Measurements from ENCODE around the gene HOXB4. TPM values are rescaled to one million over a fixed set of nuclear protein-coding genes. Genes with fewer than 3 reads are reported as not detected.

The HOXB4 gene
- total RNA-seq, 3 donors from 2014 or later, result 4.5 to 14.6 (median 5.3) TPM

DNA sequence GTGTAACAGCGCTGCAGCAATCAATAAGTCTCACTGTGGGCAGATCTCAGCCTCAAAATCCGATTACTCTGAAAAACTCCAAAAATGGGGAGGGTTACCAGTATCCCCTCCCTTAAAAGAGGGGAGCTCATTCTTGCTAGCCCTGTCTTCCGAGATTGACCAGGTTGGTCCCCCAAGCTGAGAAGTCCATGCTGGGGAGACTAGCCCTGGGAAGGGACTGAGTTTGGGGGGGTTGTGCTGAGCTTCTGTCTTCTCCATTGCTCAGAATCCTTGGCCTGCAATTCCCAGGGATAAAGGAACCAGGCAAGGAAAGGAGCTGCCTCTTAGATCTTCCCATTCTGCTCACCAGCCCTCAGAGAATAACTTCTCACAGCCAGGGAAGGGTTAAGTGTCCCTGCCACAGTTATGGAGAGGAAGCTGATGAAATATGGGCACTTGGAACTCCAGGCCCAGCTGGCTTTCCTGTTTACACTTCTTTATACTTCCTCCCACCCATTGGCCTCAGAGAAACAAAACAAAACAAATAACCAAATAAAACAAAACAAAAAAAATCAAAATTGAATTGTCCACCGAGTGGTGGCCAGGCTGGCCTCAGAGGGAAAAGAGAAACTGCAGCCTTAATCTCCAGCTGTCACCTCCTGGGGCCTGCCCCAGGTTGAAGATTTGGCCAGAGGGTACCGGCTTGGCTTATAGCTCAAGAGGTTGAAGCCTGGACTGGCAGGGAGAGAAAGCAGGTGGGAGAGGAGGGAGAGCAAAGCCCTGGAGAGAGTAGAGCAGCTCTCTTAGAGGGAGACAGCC is 9.3 kb upstream of the HOXB4 start:
- no peak overlapping the region for H3K4me3 ChIP-seq
- ATAC-seq, result no peak
- peaks cover 47% of the 10 kb centered on the region for H3K4me1 ChIP-seq (ENCODE audit: low read depth)
- H3K36me3 ChIP-seq (ENCODE audit: low read depth), result no peaks in the 10 kb centered on the region
- DNase-seq, result no peak
- intact Hi-C loops (cut with DNase I, micrococcal nuclease), result no loop called here
- TF ChIP-seq, protein P1, sequence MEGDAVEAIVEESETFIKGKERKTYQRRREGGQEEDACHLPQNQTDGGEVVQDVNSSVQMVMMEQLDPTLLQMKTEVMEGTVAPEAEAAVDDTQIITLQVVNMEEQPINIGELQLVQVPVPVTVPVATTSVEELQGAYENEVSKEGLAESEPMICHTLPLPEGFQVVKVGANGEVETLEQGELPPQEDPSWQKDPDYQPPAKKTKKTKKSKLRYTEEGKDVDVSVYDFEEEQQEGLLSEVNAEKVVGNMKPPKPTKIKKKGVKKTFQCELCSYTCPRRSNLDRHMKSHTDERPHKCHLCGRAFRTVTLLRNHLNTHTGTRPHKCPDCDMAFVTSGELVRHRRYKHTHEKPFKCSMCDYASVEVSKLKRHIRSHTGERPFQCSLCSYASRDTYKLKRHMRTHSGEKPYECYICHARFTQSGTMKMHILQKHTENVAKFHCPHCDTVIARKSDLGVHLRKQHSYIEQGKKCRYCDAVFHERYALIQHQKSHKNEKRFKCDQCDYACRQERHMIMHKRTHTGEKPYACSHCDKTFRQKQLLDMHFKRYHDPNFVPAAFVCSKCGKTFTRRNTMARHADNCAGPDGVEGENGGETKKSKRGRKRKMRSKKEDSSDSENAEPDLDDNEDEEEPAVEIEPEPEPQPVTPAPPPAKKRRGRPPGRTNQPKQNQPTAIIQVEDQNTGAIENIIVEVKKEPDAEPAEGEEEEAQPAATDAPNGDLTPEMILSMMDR (IDR thresholded peaks at IDR 0.05), result no peak
- no peaks in the 10 kb centered on the region for H3K9me3 ChIP-seq

DNA sequence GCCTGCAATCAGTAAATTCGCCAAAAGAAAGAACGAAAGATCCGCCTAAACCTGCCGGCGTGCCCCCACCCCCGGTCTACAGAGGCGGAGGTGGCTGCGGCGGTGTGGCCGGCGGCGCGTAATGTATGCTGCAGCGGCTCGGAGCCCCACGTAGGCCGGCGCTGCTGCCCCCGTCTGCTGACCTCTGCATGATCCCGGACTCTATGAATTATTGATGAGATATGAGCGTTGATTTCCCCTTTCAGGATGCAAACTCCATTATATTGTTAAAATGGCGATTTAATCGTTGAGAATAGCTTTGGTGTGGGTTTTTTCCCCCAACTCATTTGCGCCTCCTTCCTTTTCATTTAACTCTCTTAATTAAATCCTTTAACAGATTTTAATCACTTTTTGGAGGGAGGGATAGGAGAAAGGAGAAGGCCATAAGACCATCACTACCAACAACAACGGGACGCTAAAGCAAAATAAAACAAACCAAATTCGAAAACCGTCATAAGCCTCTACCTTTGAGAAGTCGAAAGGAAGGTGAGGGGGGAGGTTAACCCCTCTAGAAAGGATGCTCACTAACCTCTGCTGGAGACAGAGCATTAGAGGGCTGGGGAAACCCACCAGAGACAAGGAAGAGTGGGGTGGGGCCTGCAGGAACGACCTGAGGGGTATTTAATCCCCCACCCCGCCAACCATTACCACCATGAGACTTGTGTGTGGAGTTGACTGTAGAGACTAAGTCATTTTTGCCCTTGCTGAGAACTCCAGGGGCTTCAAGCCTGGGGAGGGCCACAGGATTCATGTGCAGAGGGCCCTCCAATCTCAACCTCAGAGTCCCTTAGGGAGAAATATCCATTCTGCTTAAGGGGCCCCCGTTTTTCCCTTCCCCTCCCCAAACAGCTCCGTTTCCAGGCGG is 8.5 kb upstream of the HOXB4 start:
- no peak for ATAC-seq
- peaks cover 48% of the 10 kb centered on the region for H3K4me1 ChIP-seq (ENCODE audit: low read depth)
- H3K4me3 ChIP-seq, result no peak overlapping the region
- TF ChIP-seq, protein P1 (IDR thresholded peaks at IDR 0.05), result no peak
- intact Hi-C loops (cut with DNase I, micrococcal nuclease), result no loop called here
- no peaks in the 10 kb centered on the region for H3K36me3 ChIP-seq (ENCODE audit: low read depth)
- no peaks in the 10 kb centered on the region for H3K9me3 ChIP-seq
- DNase-seq, result peak in 1 of 3 donors; percentile 48

DNA sequence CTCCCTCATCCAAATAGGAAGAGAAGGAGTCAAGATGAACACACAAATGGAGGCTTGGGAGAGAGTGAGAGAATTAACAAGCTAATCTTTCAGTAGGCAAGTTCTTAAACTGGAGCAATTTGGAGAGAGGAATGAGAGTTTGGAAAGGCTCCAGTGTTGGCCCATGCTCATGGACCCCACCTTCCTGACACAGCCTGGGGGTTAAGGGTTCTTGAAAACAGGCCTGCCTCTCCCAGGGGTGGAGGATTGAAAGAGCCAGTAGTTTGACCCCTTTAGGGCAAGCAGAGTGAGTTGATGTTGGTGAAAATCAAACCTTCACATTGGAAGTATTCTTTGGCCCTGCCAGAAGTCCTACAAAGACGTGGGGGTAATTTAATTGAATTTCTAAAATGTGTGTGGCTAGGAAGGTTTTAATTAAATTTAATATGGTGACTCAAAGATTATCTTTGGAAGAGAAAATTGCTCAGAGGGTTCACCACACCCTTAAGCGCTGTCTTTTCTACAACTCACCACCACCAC is 6.1 kb upstream of the HOXB4 start:
- ATAC-seq (no peak), DNase-seq (no peak)
- Histone ChIP-seq H3K9me3 (no peaks in the 10 kb centered on the region), H3K36me3 (ENCODE audit: low read depth) (no peaks in the 10 kb centered on the region), H3K4me3 (no peak overlapping the region), H3K4me1 (ENCODE audit: low read depth) (peaks cover 50% of the 10 kb centered on the region)
- TF ChIP-seq, protein P1 (IDR thresholded peaks at IDR 0.05), result no peak
- intact Hi-C loops (cut with DNase I, micrococcal nuclease), result no loop called here

DNA sequence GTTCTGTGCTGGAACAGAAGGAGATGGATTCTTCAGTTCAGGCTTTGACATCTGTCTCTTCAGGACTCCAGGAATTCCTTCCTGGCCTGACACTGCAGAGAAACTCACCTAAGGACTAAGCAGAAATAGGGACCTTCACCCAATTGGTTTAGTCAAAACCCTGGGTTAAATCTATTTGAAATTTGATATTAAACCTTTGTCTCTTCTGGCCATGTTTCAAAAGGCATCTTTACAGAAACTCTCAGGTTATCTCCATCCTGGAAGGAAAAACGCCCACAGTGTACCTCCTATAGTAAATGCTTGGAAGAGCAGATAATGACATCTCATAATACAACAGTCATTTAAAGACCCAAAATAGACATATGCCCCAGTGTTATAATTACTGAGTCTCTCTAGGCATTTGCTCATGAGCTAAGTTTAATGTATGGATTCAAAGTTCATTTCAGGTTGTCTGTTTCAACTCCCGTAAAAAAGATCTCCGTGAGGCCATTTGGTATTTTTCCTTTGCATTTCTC is 5.6 kb upstream of the HOXB4 start:
- H3K9me3 ChIP-seq, result no peaks in the 10 kb centered on the region
- H3K36me3 ChIP-seq (ENCODE audit: low read depth), result no peaks in the 10 kb centered on the region
- DNase-seq (no peak), ATAC-seq (no peak)
- intact Hi-C loops (cut with DNase I, micrococcal nuclease), result no loop called here
- no peak overlapping the region for H3K4me3 ChIP-seq
- peaks cover 55% of the 10 kb centered on the region for H3K4me1 ChIP-seq (ENCODE audit: low read depth)
- TF ChIP-seq, protein P1 (IDR thresholded peaks at IDR 0.05), result no peak

DNA sequence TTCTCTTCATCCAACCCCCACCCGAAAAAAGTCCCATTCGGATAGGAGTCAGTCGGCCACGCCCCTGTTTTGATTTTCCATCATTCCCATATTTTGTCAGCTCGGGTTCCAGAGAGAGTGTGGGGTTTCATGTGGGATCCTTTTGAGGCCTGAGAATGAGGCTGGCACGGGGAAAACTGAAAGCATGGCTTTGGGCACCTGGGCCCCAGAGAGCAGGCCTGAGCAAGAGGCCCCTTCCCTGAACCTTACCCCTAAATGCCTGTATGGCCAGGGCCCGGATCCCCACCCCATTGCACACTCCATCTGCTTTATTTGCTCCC is 4.6 kb upstream of the HOXB4 start:
- no peak for DNase-seq
- Histone ChIP-seq H3K4me1 (ENCODE audit: low read depth) (peaks cover 55% of the 10 kb centered on the region), H3K9me3 (no peaks in the 10 kb centered on the region), H3K4me3 (no peak overlapping the region), H3K36me3 (ENCODE audit: low read depth) (no peaks in the 10 kb centered on the region)
- intact Hi-C loops (cut with DNase I, micrococcal nuclease), result no loop called here
- TF ChIP-seq, protein P1 (IDR thresholded peaks at IDR 0.05), result no peak
- no peak for ATAC-seq

Data from mucosa of descending colon (tissue), 3 donors.